H1 (cell line): ENCODE data around the gene XCL1. TPM values are rescaled to one million over a fixed set of nuclear protein-coding genes. Genes with fewer than 3 reads are reported as not detected.

Experiments
- BRCA1 ChIP-seq: IDR thresholded peaks from 2 replicates; pipeline ENCODE4 v1.6.1; 2012; ENCODE audit warnings: low read depth, low read length, improper control_type of control experiment
- CHD1 ChIP-seq: IDR thresholded peaks from 2 replicates; pipeline ENCODE4 v1.6.1; 2012; ENCODE audit warnings: low read depth, low read length, improper control_type of control experiment
- CHD2 ChIP-seq: IDR thresholded peaks from 2 replicates; pipeline ENCODE4 v1.6.1; 2012; ENCODE audit warnings: low read length, improper control_type of control experiment
- HDAC6 ChIP-seq: IDR thresholded peaks from one replicate; pipeline ENCODE4 v1.7.1; 2012; ENCODE audit warnings: low read depth, mild to moderate bottlenecking, inconsistent platforms, low read length, moderate library complexity
- KDM4A ChIP-seq: IDR thresholded peaks from one replicate; pipeline ENCODE4 v1.7.1; 2012; ENCODE audit warnings: low read depth, mild to moderate bottlenecking, moderate library complexity, low read length, inconsistent platforms; ENCODE audit not compliant: severe bottlenecking
- polyA plus RNA-seq, 7 experiments: library from polyadenylated mRNA; depleted of rRNA in 3 of 7; stranded (reverse) in 5 of 7; unstranded in 2 of 7; fragments of >200 nt in 5 of 7; fragments of 200-250 nt in 2 of 7; gene quantifications; 1 replicate in 5 of 7; 2 replicates in 1 of 7; 4 replicates in 1 of 7; pipeline versions ENCODE4 v1.2.1 to v1.2.3, GENCODE V29; 2011 to 2013; ENCODE audit warnings: missing spikeins in 2 of 7, mixed read lengths in 2 of 7
- total RNA-seq: library from RNA; stranded (reverse); fragmentation: NEBNext Ultra II Directional; extraction: Animal tissue kit (Norgen Biotek cat#: 25700); gene quantifications from 2 replicates; pipeline ENCODE4 v1.2.1, GENCODE V29; 2021

XCL1 gene
- total and polyA plus RNA-seq, 2 of the 8 experiments (the other 6 are each of a cell fraction or from before 2014, with no cell fraction given), result 0.39 to 0.63 TPM

DNA sequence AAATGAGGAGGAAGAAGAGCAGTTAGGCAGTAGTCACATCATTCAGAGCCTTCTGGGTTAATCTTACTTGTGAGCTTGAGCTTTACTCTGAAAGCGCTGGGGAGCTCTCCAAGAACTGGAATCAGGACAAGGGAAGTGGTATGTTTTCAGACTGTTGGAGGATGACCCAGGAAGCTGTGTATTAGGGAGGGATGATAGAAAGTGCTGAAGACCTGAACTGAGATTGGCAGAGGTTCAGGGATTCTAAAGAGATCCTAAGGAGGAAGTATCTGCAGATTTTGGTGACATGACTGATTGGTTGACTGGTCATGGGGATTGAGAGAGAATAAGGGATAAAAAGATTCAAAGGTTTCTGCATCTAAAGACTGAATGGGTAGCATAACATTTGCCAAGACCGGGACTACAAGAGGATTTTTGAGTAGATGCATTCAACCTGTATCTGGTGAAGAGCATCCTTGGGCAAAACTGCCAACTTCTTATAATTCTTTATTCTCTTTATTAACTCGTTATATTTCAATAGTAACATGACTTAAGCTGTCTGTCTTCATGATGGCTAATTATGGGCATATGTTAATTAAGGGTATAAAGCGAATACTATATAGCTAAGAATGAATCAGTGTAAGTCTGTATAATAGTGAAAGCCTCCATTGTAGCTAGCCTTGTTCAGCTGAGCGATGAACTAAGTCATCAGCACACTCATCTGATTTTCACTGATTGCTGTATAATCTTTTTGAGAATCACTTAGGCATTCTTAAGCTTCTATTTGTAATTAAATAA, 41.8 kb downstream of the XCL1 start (continued):
- no peak for TF ChIP-seq KDM4A
- TF ChIP-seq CHD1, result no peak
- TF ChIP-seq HDAC6, result no peak
- no peak for TF ChIP-seq BRCA1
- TF ChIP-seq CHD2, result no peak
